Adrenal gland (tissue), 12 donors: Measurements from ENCODE around the gene SGMS1. TPM values are rescaled to one million over a fixed set of nuclear protein-coding genes. Genes with fewer than 3 reads are reported as not detected.

Source experiments
- DNase-seq, 7 donors: peaks; one replicate each; pipeline ENCODE4 v3.0.0-alpha.2; 2019 to 2020
- H3K27ac ChIP-seq, 5 donors: fragments of 200-600 bp; sonication (generic) in 4 of 5; 1 replicate in 3 of 5; 2 replicates in 2 of 5; pipeline versions ENCODE4 v1.5.1 to v1.8.0; 2016 to 2020; ENCODE audit warnings: mild to moderate bottlenecking in 1 of 5
- H3K27me3 ChIP-seq: fragments of 200-600 bp; 2 replicates; pipeline ENCODE4 v1.8.0; 2021
- H3K36me3 ChIP-seq, 2 donors: fragments of 200-600 bp; replicated peaks in 1 of 2; 1 replicate in 1 of 2; 2 replicates in 1 of 2; pipeline versions ENCODE4 v1.5.1 to v1.8.0; 2018 to 2022
- H3K4me1 ChIP-seq, 2 donors: fragments of 200-600 bp; replicated peaks in 1 of 2; 1 replicate in 1 of 2; 2 replicates in 1 of 2; pipeline versions ENCODE4 v1.5.1 to v1.8.0; 2018 to 2021
- H3K4me3 ChIP-seq, 4 donors: fragments of 200-600 bp; sonication (generic) in 3 of 4; one replicate each; pipeline ENCODE4 v1.5.1; 2016 to 2018
- H3K9me3 ChIP-seq, 3 donors: fragments of 200-600 bp; sonication (generic) in 1 of 3; replicated peaks in 1 of 3; 1 replicate in 2 of 3; 2 replicates in 1 of 3; pipeline versions ENCODE4 v1.5.1 to v1.8.0; 2016 to 2021
- CTCF ChIP-seq, 6 experiments: fragments of 450-650 bp in 4 of 6; fragments of 200-600 bp in 2 of 6; sonication (generic) in 1 of 6; IDR thresholded peaks; 1 replicate in 5 of 6; 2 replicates in 1 of 6; pipeline versions ENCODE4 v1.5.1 to v1.8.0; 2016 to 2021; ENCODE audit warnings: antibody characterized with exemption in 6 of 6, mild to moderate bottlenecking in 2 of 6, moderate library complexity in 1 of 6
- POLR2A ChIP-seq, 2 donors: fragments of 450-650 bp; IDR thresholded peaks; one replicate each; pipeline ENCODE4 v1.6.1; 2017; ENCODE audit warnings: antibody characterized with exemption in 2 of 2, mild to moderate bottlenecking in 2 of 2, moderate library complexity in 1 of 2
- WGBS, 4 donors: extraction: QIAGEN DNeasy Blood & Tissue Kit in 2 of 4; methylation state at CpG; one replicate each; pipeline versions ENCODE4 v1.1.5 to v1.1.7; 2013 to 2017; 5-methylcytosine and 5-hydroxymethylcytosine counted together
- intact Hi-C, 2 donors: fragments of 100-400 bp; cut with DNase I; formaldehyde crosslinking; loops; one replicate each; pipeline versions ENCODE4 v1.14.1 to v1.15.0; 2022 to 2023
- polyA plus RNA-seq, 3 donors: library from polyadenylated mRNA; stranded (reverse); fragments of 200-250 nt in 2 of 3; fragments of 350-450 nt in 1 of 3; fragmentation: Illumina TruSeq in 1 of 3; extraction: RNeasy Lipid Tissue Mini Kit (QIAGEN cat#74804) in 1 of 3; gene quantifications; one replicate each; pipeline ENCODE4 v1.2.3, GENCODE V29; 2013 to 2014
- total RNA-seq, 9 donors: library from RNA; depleted of rRNA in 4 of 9; stranded (reverse); fragments of >200 nt in 4 of 9; fragments of 120-200 nt in 1 of 9; fragmentation: NEBNext Ultra II Directional in 1 of 9; extraction: Animal tissue kit (Norgen Biotek cat#: 25700) in 1 of 9; gene quantifications; one replicate each; pipeline versions ENCODE4 v1.1.0 to v1.2.4, GENCODE V29; 2013 to 2023
- donor health status: healthy with polysubstance abuse.
- donor health status: Bipolar disorder and iron deficiency.
- donor health status: DM: yes; HTN: yes; CAD: no.
- donor health status: DM: no; HTN: no; CAD: no.
- donor health status: DM: no; HTN: no; CAD: no.
- donor health status: DM: yes; HTN: yes; CAD: no.

The SGMS1 gene
- total and polyA plus RNA-seq, 12 donors: 9.1 to 152 (median 62.2) TPM

GRCh38 chr10:50417886-50418830 lies 205.6 kb downstream of the SGMS1 start:
- no peaks in the 10 kb centered on the region for H3K36me3 ChIP-seq
- no peaks in the 10 kb centered on the region for H3K27me3 ChIP-seq
- intact Hi-C loops: no loop called here
- DNase-seq: peak; percentile 61 to 84 (median 78)
- peaks cover 0 to 48% of the 10 kb centered on the region in 2 donors for H3K4me1 ChIP-seq
- whole genome bisulfite sequencing, 4 donors: 1 to 4% (median 2%) methylated on average over 16 to 62 of the region's 62 CpGs
- H3K27ac ChIP-seq: peak overlapping the region in 4 of 5 donors; percentile 63 to 90 (median 84)
- TF ChIP-seq CTCF (IDR thresholded peaks at IDR 0.05): peak in 1 of 6 experiments; percentile 18
- peak; percentile 31 to 82 for TF ChIP-seq POLR2A (IDR thresholded peaks at IDR 0.05)
- H3K9me3 ChIP-seq: no peaks in the 10 kb centered on the region
- peak overlapping the region; percentile 5 to 83 (median 40) for H3K4me3 ChIP-seq

- intact Hi-C loops: no loop called here
- Histone ChIP-seq H3K36me3 (no peaks in the 10 kb centered on the region), H3K4me1 (peaks cover 0 to 55% of the 10 kb centered on the region in 2 donors), H3K4me3 (peak overlapping the region; percentile 5 to 83 (median 40)), H3K27me3 (no peaks in the 10 kb centered on the region), H3K9me3 (no peaks in the 10 kb centered on the region), H3K27ac (peak overlapping the region in 4 of 5 donors; percentile 63 to 90 (median 84))
- WGBS, 4 donors: 28 to 40% (median 33%) methylated on average over 6 of the region's 6 CpGs
- TF ChIP-seq POLR2A (IDR thresholded peaks at IDR 0.05) (no peak), CTCF (IDR thresholded peaks at IDR 0.05) (no peak)
- peak in 2 of 7 donors; percentile 28 to 40 for DNase-seq
Observed at GRCh38 chr10:50417486-50417885, 206.3 kb downstream of the SGMS1 start.

GRCh38 chr10:50416881-50417280 lies 206.9 kb downstream of the SGMS1 start:
- H3K9me3 ChIP-seq: no peaks in the 10 kb centered on the region
- H3K36me3 ChIP-seq: no peaks in the 10 kb centered on the region
- TF ChIP-seq POLR2A (IDR thresholded peaks at IDR 0.05) (no peak), CTCF (IDR thresholded peaks at IDR 0.05) (no peak)
- no peaks in the 10 kb centered on the region for H3K27me3 ChIP-seq
- H3K4me1 ChIP-seq: peaks cover 0 to 56% of the 10 kb centered on the region in 2 donors
- peak overlapping the region in 2 of 4 donors; percentile 54 to 83 for H3K4me3 ChIP-seq
- no peak for DNase-seq
- H3K27ac ChIP-seq: no peak overlapping the region
- intact Hi-C loops: no loop called here
- 74 to 82% (median 80%) methylated on average over 6 of the region's 6 CpGs for WGBS, 4 donors

GRCh38 chr10:50416181-50416824 lies 207.5 kb downstream of the SGMS1 start:
- Histone ChIP-seq H3K9me3 (no peaks in the 10 kb centered on the region), H3K36me3 (no peaks in the 10 kb centered on the region), H3K27ac (no peak overlapping the region), H3K4me1 (peaks cover 0 to 51% of the 10 kb centered on the region in 2 donors), H3K4me3 (peak overlapping the region in 1 of 4 donors; percentile 83), H3K27me3 (no peaks in the 10 kb centered on the region)
- no peak for DNase-seq
- intact Hi-C loops: no loop called here
- TF ChIP-seq POLR2A (IDR thresholded peaks at IDR 0.05) (no peak), CTCF (IDR thresholded peaks at IDR 0.05) (no peak)
- 57 to 68% (median 66%) methylated on average over 2 of the region's 2 CpGs for WGBS, 4 donors
